Superior temporal gyrus (tissue), 1 donor: ENCODE results near the gene PLEKHA5.
A peak's percentile ranks its signal among the peaks of the same experiment; 100 is the strongest.
"Not testable (repeated sequence)": the region's sequence is repeated elsewhere in the genome, so short reads cannot be mapped to it uniquely, and the experiment has no call there.

Source experiments
- DNase-seq: peaks from one replicate; pipeline ENCODE4 v3.0.0-alpha.2; 2016; ENCODE audit errors: extremely low spot score

PLEKHA5 gene

DNA sequence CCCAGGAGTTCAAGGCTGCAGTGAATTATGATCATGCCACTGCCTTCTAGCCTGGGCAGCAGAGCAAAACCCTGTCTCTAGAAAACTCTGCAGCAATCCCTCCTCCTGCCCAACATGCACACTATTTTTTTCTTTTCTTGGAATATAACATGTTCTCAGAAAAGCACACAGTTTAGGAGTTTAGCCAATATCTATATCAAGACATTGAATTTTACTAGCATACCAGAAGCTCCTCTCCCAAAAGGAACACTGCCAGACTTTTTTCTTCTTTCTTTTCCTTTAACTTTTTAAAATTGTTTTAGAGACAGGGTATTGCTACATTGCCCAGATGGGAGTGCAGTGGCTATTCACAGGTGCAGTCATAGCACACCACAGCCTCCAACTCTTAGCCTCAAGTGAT, 202.7 kb downstream of the PLEKHA5 start:
- DNase-seq, result peak; percentile 67

- no peak for DNase-seq
These were observed 208.9 kb downstream of the PLEKHA5 start for GRCh38 chr12:19338405-19338804.

- not testable (repeated sequence) for DNase-seq
These were observed 221.3 kb downstream of the PLEKHA5 start for GRCh38 chr12:19350850-19351249.

DNA sequence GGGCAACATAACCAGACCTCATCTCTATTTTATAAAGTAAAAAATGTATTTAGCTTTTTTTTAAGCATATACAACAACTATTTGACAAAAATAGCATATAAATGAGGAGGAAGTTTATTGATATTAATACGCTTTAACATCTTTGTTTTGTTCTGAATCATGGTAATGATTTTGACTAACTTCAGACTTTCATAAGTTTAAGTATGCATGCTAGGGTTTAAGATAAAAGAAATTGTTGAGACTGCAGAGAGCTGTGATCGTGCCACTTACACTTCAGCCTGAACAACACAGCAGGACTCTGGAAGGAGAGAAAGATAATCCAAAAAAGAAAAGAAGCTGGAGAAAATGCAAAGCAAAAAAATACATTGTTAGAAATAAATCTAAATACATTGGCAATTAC, 221.8 kb downstream of the PLEKHA5 start:
- DNase-seq, result no peak

- DNase-seq, result no peak
These were observed 240.2 kb downstream of the PLEKHA5 start for GRCh38 chr12:19369691-19370148.

DNA sequence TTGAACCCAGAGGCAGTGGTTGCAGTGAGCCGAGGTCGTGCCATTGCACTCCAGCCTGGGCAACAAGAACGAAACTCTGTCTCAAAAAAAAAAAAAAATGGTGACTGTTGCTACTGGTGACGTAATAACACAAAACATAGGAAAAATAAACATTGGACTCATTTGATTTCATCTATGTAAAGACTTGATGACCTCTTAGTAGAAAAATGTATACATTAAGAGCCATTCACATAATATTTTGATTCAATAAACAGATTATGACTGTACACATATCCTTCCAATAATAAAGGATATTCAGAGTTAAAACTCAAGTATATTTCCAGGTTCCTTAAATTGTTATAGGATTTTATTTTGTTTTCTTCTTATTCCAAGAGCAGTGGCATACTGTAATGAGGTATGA, 244.1 kb downstream of the PLEKHA5 start:
- DNase-seq, result no peak

DNA sequence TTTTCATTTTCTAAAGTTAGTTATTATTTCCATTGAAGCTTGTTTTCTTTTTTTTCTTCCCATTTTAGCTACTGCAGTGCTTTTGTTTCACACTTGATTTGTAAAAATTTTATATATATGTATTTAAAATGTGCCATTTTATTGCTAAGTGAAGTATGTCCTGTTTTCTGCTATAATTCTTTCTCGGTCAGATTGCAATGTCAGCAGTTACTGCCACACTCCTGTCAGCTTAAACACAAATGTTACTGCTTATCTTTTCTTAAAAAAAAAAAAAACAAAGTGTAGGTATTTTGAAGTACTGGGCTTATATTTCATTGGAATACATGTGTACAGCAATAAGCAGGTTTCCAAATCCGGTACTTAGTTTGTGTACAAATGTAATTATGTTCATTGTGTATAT, 246.4 kb downstream of the PLEKHA5 start:
- no peak for DNase-seq

DNA sequence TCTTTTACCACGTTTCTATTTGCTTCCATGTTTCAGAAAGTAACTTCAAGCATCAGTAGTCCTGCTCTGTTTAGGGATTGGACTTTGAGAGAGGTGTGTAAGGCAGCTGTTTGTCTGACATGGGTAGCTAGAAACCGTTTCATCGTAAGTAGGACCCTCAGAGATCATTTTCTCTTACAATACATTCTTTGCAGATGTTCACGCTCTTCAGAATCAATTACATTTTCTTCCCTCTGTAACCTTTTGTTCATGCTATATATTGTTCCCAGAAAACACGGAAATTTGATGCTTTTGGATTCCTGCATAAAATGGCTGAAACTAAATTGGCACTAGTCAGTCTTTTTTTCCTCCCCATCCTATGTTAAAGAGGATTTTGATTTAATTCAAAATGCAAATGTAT, 247.2 kb downstream of the PLEKHA5 start:
- DNase-seq, result no peak

DNA sequence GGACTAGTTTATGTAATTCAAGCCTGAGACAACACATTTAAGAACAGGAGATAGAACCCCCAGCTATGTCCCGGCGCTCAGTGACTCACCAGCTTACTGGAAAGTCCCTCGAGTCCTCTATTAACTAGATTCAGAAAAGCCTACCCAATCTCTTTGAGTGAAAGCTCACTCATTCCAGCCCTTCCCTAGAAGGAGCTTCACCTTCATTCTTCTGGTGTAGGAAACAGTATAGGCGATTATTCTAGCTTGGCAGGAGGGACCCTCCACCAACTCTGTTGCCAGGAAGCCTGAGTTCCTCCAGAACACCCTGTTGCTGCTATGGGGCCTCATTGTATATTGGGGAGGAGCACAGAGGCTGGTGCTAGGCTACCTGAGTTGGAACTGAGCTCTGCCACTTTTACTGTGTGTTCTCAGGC, 252.6 kb downstream of the PLEKHA5 start:
- no peak for DNase-seq

GRCh38 chr12:19382563-19382962, 253.0 kb downstream of the PLEKHA5 start:
- no peak for DNase-seq

GRCh38 chr12:19387161-19387560, 257.6 kb downstream of the PLEKHA5 start:
- no peak for DNase-seq

GRCh38 chr12:19388131-19388549, 258.6 kb downstream of the PLEKHA5 start:
- DNase-seq, result no peak

DNA sequence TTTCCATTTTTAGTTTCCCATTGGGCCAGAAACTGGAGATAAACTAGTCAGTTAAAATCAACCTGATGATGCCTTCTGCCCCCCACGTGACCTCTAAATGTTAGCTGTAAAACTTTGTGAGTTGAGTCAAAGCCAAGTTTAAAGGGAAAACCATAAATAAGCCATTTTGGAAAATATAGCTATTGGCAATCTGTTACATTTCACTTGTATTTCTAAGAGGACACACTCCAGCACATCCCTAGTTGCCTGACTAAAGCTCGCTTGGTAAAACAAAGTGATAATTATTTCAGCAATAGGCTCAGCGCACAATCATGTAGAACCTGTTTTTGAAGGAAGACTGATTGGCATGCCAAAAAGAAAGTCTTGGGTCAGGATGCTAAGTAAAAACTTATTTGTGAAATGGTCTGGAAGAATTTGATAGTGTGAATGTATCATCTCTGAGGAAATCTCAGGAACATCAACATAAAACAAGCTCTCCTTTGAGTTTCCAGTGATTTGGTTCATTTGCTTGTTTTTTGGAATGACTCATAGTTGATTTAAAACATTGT, 260.6 kb downstream of the PLEKHA5 start:
- DNase-seq, result no peak

GRCh38 chr12:19392644-19393043, 263.1 kb downstream of the PLEKHA5 start:
- DNase-seq, result not testable (repeated sequence)

DNA sequence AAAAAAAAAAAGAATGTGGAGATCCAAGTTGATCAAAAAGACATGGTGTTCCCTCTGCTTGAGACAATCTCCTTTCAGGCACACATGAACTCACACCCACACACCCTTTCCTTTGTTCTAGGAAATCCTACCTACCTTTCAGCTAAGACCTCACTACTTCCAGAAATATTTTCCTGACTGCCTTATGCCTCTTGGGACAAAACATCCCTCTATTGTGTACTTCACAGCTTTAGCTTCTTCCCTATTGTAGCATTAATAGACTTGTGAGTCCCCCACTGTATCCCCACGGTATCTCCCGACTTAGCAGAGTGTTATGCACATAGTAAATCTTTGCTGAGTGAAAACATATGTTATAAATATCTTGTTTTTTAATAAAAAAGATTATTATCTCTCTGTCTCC, 264.9 kb downstream of the PLEKHA5 start:
- DNase-seq, result no peak

DNA sequence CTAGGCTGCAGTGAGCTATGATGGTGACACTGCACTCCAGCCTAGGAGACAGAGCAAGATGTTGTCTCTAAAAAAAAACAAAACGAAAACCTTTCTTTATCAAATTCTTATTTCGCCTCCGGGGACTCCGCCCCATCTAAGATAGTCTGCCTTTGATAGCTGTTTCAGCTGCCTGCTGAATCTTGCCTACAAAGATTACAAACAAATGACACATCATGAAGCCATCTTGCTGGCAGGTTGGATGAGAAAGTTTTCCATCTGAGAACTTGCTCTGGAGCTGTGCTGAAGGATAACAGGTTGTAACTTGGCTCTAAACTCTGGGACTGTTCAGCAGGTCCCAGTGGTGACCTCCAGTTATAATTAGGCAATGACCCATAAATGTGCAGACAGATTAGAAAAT, 268.0 kb downstream of the PLEKHA5 start:
- DNase-seq, result no peak

- no peak for DNase-seq
These were observed 269.1 kb downstream of the PLEKHA5 start for GRCh38 chr12:19398376-19399363.

GRCh38 chr12:19400649-19401285, 271.2 kb downstream of the PLEKHA5 start:
- DNase-seq, result not testable (repeated sequence)

- DNase-seq, result no peak
These were observed 272.7 kb downstream of the PLEKHA5 start for GRCh38 chr12:19402211-19402610.

DNA sequence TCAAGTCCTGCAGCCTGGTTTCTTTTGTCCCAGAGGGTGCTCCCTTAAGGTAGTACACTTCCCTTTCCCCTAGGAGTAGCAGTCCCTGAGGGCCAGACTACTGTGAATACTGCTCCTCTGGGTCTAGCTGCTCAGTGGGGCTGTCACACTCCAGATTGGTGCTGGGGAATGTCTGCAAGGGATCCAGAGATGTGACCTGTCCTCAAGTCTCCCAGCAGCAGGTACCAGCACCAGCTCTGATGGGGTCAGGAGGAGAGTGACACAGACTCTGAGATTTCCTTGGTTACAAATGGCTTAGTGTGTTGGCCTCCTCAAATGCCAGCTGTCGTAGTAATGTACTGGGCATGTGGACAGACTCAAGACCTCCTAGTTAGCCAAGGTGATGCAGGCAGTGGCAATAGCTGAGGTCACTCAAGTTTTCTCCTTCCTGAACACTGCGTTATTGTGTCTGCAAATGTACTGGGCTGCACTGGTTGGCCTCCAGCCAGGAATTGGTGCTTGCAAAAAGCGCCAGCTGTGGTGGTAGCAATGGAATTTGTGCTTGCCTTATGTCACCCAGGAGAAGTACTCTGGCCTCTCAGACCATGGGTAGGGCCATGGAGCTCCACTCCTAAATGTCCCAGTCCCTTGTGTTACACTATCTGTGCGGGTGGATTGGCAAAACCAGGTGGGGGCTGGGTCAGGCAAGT, 273.4 kb downstream of the PLEKHA5 start:
- DNase-seq, result peak; percentile 53

- no peak for DNase-seq
These were observed 274.8 kb downstream of the PLEKHA5 start for GRCh38 chr12:19404242-19404880.
